KG1 (cell line): Measurements from ENCODE around the gene TRAPPC2B.

Experiments
- DNase-seq: peaks from one replicate; lab custom pipeline; 2025; lab: John Stamatoyannopoulos, UW

TRAPPC2B gene

GRCh38 chr19:57362997-57363687 is at the start of gene TRAPPC2B, which contains the start of gene ZNF547:
Gene TRAPPC2B (plus strand): TSS chr19:57363551. CDS start chr19:57364834, 1,283 bp downstream.
Gene ZNF547 (plus strand): TSS chr19:57363551. CDS start chr19:57368556, 5,005 bp downstream.
- peak; percentile 98 for DNase-seq

GRCh38 chr19:57314146-57314545 is 49.2 kb upstream of the TRAPPC2B start:
- DNase-seq, result no peak

GRCh38 chr19:57317503-57317902 is 45.8 kb upstream of the TRAPPC2B start:
- no peak for DNase-seq

GRCh38 chr19:57319869-57320179 is 43.5 kb upstream of the TRAPPC2B start:
- no peak for DNase-seq

- DNase-seq, result peak; percentile 94
These were observed 42.9 kb upstream of the TRAPPC2B start, which contains the start of gene ZNF543 for GRCh38 chr19:57320180-57321084. Gene ZNF543 (plus strand): TSS chr19:57320472. CDS start chr19:57320854, 382 bp downstream.

- DNase-seq, result no peak
These were observed 42.2 kb upstream of the TRAPPC2B start for GRCh38 chr19:57321116-57321515.

- DNase-seq, result no peak
These were observed 41.6 kb upstream of the TRAPPC2B start for GRCh38 chr19:57321751-57322150.

- DNase-seq, result no peak
These were observed 38.4 kb upstream of the TRAPPC2B start for GRCh38 chr19:57324992-57325391.

- no peak for DNase-seq
These were observed 35.4 kb upstream of the TRAPPC2B start for GRCh38 chr19:57327993-57328392.

- no peak for DNase-seq
These were observed 29.2 kb upstream of the TRAPPC2B start for GRCh38 chr19:57334191-57334590.

GRCh38 chr19:57338877-57339276 is 24.5 kb upstream of the TRAPPC2B start:
- no peak for DNase-seq

GRCh38 chr19:57342582-57342981 is 20.8 kb upstream of the TRAPPC2B start:
- no peak for DNase-seq

GRCh38 chr19:57348136-57348535 is 15.2 kb upstream of the TRAPPC2B start:
- DNase-seq, result no peak

- DNase-seq, result peak; percentile 97
These were observed 12.2 kb upstream of the TRAPPC2B start, which contains the start of gene ZNF304 for GRCh38 chr19:57350877-57351805. Gene ZNF304 (plus strand): TSS chr19:57351271. CDS start chr19:57351665, 394 bp downstream.

- no peak for DNase-seq
These were observed 11.5 kb upstream of the TRAPPC2B start for GRCh38 chr19:57351867-57352266.

- no peak for DNase-seq
These were observed 7.4 kb upstream of the TRAPPC2B start for GRCh38 chr19:57355916-57356315.

- no peak for DNase-seq
These were observed 5.9 kb upstream of the TRAPPC2B start for GRCh38 chr19:57357406-57357805.

GRCh38 chr19:57359300-57359699 is 4.1 kb upstream of the TRAPPC2B start:
- DNase-seq, result no peak

- DNase-seq, result no peak
These were observed 932 bp upstream of the TRAPPC2B start for GRCh38 chr19:57362419-57362818.

- no peak for DNase-seq
These were observed 384 bp downstream of the TRAPPC2B start for GRCh38 chr19:57363688-57364181.

- DNase-seq, result no peak
These were observed 3.4 kb downstream of the TRAPPC2B start for GRCh38 chr19:57366776-57367175.

GRCh38 chr19:57374179-57374578 is 10.8 kb downstream of the TRAPPC2B start:
- no peak for DNase-seq
